Raji (cell line): ENCODE measurements around the gene CCDC149.

Source experiments
- POLR2A ChIP-seq: IDR thresholded peaks from 2 replicates; pipeline ENCODE4 v1.6.1; 2011; ENCODE audit warnings: low read depth, low read length, control low read depth; ENCODE audit not compliant: insufficient read depth

The CCDC149 gene

GRCh38 chr4:24894243-24894642, 18.6 kb downstream of the CCDC149 start:
- no peak for TF ChIP-seq POLR2A

- TF ChIP-seq POLR2A, result no peak
Observed at GRCh38 chr4:24892778-24893177, 20.1 kb downstream of the CCDC149 start.

DNA sequence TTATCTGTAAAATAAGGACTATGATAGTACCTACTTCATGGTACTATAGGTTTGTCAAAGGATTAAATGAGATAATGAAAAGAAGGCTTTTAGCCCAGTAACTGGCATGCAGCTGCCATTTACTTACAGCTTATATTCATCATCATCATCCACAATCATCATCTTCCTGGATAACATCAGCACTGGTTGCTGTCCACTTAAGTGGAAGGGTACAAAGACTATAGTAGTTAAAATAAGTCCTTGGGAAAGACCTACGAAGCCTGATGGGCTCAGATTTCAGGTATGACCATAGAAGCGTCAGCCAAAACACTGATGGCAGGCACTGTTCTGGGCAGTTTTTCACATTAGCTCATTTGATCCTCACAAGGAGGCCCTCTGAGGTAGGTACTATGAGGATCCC, 20.6 kb downstream of the CCDC149 start:
- TF ChIP-seq POLR2A, result no peak

DNA sequence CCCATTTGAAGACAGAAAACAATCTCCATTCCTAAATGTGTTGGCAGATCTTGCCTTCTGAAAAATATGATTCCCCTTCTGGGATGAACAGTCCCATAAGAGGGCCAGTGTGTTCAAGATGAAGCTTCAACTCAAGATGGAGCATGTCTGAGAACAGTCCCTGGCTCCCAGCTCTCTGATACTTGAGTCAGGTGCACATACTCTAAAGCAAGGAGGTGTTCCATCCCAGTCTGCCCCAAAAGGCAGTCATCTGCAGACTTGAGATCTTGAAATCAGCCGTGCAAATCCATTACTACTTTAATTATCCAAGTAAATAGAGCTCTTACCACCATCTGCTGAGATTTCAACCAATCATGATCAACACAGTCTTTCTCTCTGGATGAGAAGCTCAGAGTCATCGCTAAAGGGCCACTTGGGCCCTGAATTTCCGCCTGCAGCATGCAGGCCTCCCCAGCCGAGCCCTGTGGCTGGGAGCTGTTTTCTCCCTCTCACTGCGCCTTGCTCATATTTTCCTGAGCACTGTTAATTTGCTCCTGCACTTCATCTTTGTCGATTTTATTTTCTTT, 22.2 kb downstream of the CCDC149 start:
- TF ChIP-seq POLR2A, result no peak

DNA sequence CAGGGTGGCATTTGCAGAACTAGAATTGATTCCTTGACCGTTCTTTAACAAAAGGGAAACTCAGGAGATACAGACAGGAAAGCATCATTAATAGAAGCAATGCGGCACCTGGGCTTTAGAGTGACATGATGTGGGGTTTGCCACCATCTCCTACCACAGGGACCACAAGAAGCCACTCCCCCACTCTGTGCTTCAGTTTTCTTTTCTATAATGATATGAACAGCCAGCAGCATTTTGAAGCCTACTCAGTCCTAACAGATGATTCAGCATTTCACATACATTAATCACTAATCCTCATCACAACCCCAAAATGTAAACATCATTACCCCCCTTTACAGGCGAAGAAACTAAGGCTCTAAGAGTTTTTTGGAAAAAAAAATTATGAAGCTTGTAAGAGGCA, 22.9 kb downstream of the CCDC149 start:
- no peak for TF ChIP-seq POLR2A

DNA sequence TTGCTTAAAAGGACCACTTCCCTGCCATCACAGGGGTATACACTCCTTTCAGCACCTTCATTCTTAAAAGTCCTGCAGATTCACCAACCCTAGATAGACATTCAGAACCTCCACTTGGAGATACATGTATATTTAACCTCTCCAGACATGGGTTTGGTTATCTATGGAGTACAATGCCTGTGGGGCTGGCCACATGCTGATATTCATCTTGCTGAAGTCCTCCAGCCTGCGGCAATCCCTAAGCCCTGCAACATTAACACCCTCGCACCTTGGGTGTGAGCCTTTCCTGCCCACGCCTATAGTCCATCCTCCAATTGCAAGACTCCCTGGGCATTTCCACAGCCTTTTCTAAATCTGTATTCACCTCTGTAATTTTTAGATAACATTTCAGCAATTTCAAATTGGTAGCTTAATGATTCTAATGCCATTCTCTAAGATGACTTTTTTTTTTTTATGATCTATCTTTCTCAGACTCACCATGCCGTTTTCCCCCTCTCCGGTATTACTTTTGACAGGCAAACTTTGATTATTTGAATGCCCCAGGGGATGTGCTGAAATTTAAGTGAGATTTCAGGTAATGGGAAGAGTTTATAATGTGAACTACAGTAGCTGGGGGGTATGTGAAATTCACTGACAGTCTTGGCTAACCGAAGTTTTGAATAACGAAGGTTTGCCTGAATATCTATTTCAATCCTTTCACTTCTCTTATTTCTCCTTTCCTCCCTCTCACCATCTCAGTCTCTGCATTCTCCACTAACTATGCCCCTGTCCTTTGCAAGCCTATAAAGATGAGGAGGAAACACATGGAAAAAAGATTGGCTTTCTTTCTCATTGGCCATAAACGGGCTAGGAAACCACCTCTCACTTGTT, 24.1 kb downstream of the CCDC149 start:
- no peak for TF ChIP-seq POLR2A

- TF ChIP-seq POLR2A, result no peak
Observed at GRCh38 chr4:24887881-24888430, 24.9 kb downstream of the CCDC149 start.

DNA sequence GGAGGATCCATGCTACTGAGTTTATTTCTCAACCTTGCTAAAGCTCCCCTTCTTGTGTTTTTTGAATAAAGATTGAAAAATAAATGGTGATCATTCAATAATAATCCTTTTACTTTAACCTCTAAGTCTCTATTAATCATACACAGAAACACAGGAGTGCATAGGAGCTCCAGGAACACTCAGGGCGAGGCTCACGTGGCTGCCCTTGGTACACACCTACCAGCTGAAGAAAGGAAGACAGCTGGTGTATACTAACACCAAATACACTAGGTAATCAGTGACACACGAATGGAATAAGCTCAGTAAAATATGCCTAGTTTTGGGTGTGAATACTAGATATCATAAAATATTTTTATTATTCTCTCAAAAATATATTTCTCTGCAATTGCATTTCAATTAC, 26.2 kb downstream of the CCDC149 start:
- no peak for TF ChIP-seq POLR2A

- no peak for TF ChIP-seq POLR2A
Observed at GRCh38 chr4:24885342-24885741, 27.5 kb downstream of the CCDC149 start.

GRCh38 chr4:24884902-24885301, 27.9 kb downstream of the CCDC149 start:
- TF ChIP-seq POLR2A, result no peak

GRCh38 chr4:24881508-24882196, 31.2 kb downstream of the CCDC149 start:
- no peak for TF ChIP-seq POLR2A

DNA sequence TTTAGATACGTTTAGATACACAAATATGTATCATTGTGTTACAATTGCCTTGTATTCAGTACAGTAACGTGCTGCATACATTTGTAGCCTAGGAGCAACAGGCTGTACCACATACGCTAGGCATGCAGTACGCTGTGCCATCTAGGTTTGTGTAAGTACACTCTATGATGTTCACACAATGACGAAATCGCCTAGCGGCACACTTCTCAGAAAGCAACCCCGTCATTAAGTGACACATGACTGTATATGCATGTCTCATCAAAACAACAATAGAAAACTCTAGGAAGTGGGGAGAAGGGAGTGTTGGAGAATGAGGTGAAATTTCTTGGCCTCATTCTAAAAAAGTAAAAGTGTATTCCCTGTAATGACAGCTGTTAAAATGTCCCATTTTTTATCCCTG, 32.7 kb downstream of the CCDC149 start:
- no peak for TF ChIP-seq POLR2A

GRCh38 chr4:24878636-24879016, 34.2 kb downstream of the CCDC149 start:
- no peak for TF ChIP-seq POLR2A

DNA sequence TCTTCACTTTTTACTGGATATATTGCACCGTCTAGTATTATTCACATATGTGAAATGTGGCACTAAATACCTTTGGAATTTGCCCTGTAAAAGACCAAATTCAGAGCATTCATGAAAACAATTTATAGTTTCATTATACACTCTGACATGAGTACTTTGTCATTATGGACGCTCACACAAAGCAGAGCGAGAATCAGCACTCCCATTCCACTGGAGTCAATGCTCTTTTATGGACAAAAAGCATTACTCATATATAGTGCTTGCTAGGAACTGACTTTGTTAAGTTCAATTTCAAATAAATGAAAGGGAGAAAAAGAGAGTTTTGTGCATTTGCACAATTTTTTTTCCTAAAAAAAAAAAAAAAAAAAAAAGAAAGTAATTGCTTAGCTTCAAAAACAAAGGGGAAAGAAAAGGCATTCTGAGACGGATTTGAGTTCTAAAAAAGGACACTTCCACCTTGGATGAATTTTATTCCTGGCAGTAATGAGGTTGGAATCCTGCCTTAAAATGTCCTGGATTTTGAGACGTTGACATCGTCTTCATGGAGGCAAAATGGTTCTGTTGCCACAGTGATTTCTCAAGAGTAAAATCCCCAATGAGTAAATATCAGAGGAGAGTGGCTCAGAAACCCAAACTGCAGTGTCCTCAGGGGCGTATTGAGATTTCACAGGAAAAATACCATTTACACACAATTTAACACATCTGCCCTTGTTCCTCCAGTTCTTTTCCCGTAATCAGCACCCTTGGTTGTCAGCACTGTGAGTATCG, 34.8 kb downstream of the CCDC149 start:
- TF ChIP-seq POLR2A, result no peak

- TF ChIP-seq POLR2A, result no peak
Observed at GRCh38 chr4:24876431-24876830, 36.4 kb downstream of the CCDC149 start.

DNA sequence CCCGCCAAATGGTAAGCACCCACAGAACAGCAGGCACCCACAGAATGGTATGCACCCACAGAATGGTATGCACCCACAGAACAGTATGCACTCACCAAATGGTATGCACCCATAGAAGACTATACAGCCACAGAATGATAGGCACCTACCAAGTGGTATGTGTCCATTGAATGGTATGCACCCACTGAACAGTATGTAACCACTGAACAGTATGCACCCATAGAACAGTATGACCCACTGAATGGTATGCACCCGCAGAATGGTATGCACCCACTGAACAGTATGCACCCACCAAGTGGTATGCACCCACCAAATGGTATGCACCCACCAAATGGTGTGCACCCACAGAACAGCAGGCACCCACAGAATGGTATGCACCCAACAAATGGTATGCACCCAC, 40.1 kb downstream of the CCDC149 start:
- TF ChIP-seq POLR2A, result no peak

- no peak for TF ChIP-seq POLR2A
Observed at GRCh38 chr4:24871210-24871609, 41.6 kb downstream of the CCDC149 start.
